Gastrocnemius medialis (tissue), 4 donors: Measurements from ENCODE around the gene SIK3. TPM values are rescaled to one million over a fixed set of nuclear protein-coding genes. Genes with fewer than 3 reads are reported as not detected.

Experiments used
- ATAC-seq, 2 donors: fragments of 150-250 bp; one replicate each; pipeline ENCODE4 v1.9.1; 2016
- DNase-seq, 2 donors: peaks; one replicate each; pipeline ENCODE4 v3.0.0-alpha.2; 2019
- H3K27ac ChIP-seq, 4 donors: fragments of 200-600 bp; sonication (generic); 1 replicate in 1 of 4; 2 replicates in 3 of 4; pipeline ENCODE4 v1.5.1; 2016 to 2018; ENCODE audit warnings: mild to moderate bottlenecking in 2 of 4, moderate library complexity in 1 of 4
- H3K27me3 ChIP-seq, 3 donors: fragments of 200-600 bp; sonication (generic) in 2 of 3; 1 replicate in 1 of 3; 2 replicates in 2 of 3; pipeline versions ENCODE4 v1.5.1 to v1.6.0; 2016 to 2019; ENCODE audit warnings: mild to moderate bottlenecking in 1 of 3, moderate library complexity in 1 of 3
- H3K36me3 ChIP-seq, 2 donors: fragments of 200-600 bp; sonication (generic) in 1 of 2; one replicate each; pipeline ENCODE4 v1.5.1; 2017 to 2018
- H3K4me1 ChIP-seq, 2 donors: fragments of 200-600 bp; sonication (generic) in 1 of 2; one replicate each; pipeline ENCODE4 v1.5.1; 2016 to 2017; ENCODE audit warnings: mild to moderate bottlenecking in 2 of 2
- H3K4me3 ChIP-seq, 4 donors: fragments of 200-600 bp; sonication (generic) in 3 of 4; 1 replicate in 1 of 4; 2 replicates in 3 of 4; pipeline ENCODE4 v1.5.1; 2016 to 2019; ENCODE audit warnings: mild to moderate bottlenecking in 2 of 4
- H3K9me3 ChIP-seq, 3 donors: fragments of 200-600 bp; sonication (generic) in 2 of 3; 1 replicate in 1 of 3; 2 replicates in 2 of 3; pipeline ENCODE4 v1.5.1; 2016 to 2019
- CTCF ChIP-seq, 5 experiments: fragments of 450-650 bp in 3 of 5; fragments of 200-600 bp in 2 of 5; sonication (generic) in 2 of 5; IDR thresholded peaks in 4 of 5; conservative IDR thresholded peaks in 1 of 5; 1 replicate in 4 of 5; 2 replicates in 1 of 5; pipeline ENCODE4 v1.5.1; 2016 to 2019; ENCODE audit warnings: antibody characterized with exemption in 5 of 5, mild to moderate bottlenecking in 3 of 5, moderate library complexity in 3 of 5
- POLR2A ChIP-seq, 2 donors: fragments of 450-650 bp; IDR thresholded peaks; one replicate each; pipeline ENCODE4 v1.6.1; 2017; ENCODE audit warnings: antibody characterized with exemption in 2 of 2, mild to moderate bottlenecking in 2 of 2, moderate library complexity in 2 of 2
- in situ Hi-C, 4 donors: fragments of 200-750 bp; cut with MboI; loops; one replicate each; pipeline versions ENCODE4 v1.15.0 to v1.8.0; 2017; ENCODE audit warnings: low sequenced_read_pairs in 4 of 4
- intact Hi-C: fragments of 100-400 bp; cut with DNase I; formaldehyde crosslinking; loops from one replicate; pipeline ENCODE4 v1.15.1; 2023; ENCODE audit warnings: low total_unique reads
- total RNA-seq, 4 donors: library from RNA; depleted of rRNA; stranded (reverse); fragments of >200 nt; gene quantifications; one replicate each; pipeline versions ENCODE4 v1.1.0 to v1.2.3, GENCODE V29; 2016

Gene SIK3
- total RNA-seq, 4 donors from 2014 or later, result 34.4 to 42.4 (median 37.2) TPM

GRCh38 chr11:116860303-116860702, 237.9 kb downstream of the SIK3 start:
- Histone ChIP-seq H3K9me3 (no peaks in the 10 kb centered on the region), H3K4me1 (peaks cover 9 to 13% of the 10 kb centered on the region in 2 donors), H3K4me3 (no peak overlapping the region), H3K36me3 (peaks cover 0 to 54% of the 10 kb centered on the region in 2 donors), H3K27me3 (no peaks in the 10 kb centered on the region), H3K27ac (no peak overlapping the region)
- in situ Hi-C loops (no loop called here), intact Hi-C loops (no loop called here)
- no peak for TF ChIP-seq POLR2A (IDR thresholded peaks at IDR 0.05)
- ATAC-seq (no peak), DNase-seq (no peak)

- Histone ChIP-seq H3K4me1 (peaks cover 0 to 2% of the 10 kb centered on the region in 2 donors), H3K27ac (no peak overlapping the region), H3K36me3 (peaks cover 0 to 52% of the 10 kb centered on the region in 2 donors), H3K4me3 (no peak overlapping the region), H3K27me3 (no peaks in the 10 kb centered on the region), H3K9me3 (no peaks in the 10 kb centered on the region)
- in situ Hi-C loops, result no loop called here
- no peak for TF ChIP-seq CTCF (IDR thresholded peaks at IDR 0.05 in 4 of 5, conservative IDR thresholded peaks at IDR 0.05 in 1 of 5)
- TF ChIP-seq POLR2A (IDR thresholded peaks at IDR 0.05), result no peak
- DNase-seq (no peak), ATAC-seq (no peak)
- intact Hi-C loops, result no loop called here
Measured at GRCh38 chr11:116859175-116859574, 239.1 kb downstream of the SIK3 start.

- intact Hi-C loops, result no loop called here
- TF ChIP-seq POLR2A (IDR thresholded peaks at IDR 0.05) (no peak), CTCF (IDR thresholded peaks at IDR 0.05 in 4 of 5, conservative IDR thresholded peaks at IDR 0.05 in 1 of 5) (no peak)
Measured at GRCh38 chr11:116857936-116858335, 240.3 kb downstream of the SIK3 start.

GRCh38 chr11:116857316-116857715, 240.9 kb downstream of the SIK3 start:
- in situ Hi-C loops (no loop called here), intact Hi-C loops (no loop called here)
- H3K4me3 ChIP-seq, result no peak overlapping the region
- no peak for ATAC-seq
- peaks cover 9 to 11% of the 10 kb centered on the region in 2 donors for H3K4me1 ChIP-seq
- no peaks in the 10 kb centered on the region for H3K9me3 ChIP-seq
- no peak overlapping the region for H3K27ac ChIP-seq
- DNase-seq, result no peak
- peaks cover 0 to 36% of the 10 kb centered on the region in 2 donors for H3K36me3 ChIP-seq
- no peaks in the 10 kb centered on the region for H3K27me3 ChIP-seq
- TF ChIP-seq CTCF (IDR thresholded peaks at IDR 0.05 in 4 of 5, conservative IDR thresholded peaks at IDR 0.05 in 1 of 5) (no peak), POLR2A (IDR thresholded peaks at IDR 0.05) (no peak)

More at GRCh38 chr11:116857936-116858335, 240.3 kb downstream of the SIK3 start:
- Histone ChIP-seq H3K27me3 (no peaks in the 10 kb centered on the region), H3K4me1 (peaks cover 3 to 5% of the 10 kb centered on the region in 2 donors), H3K9me3 (no peaks in the 10 kb centered on the region), H3K4me3 (no peak overlapping the region), H3K36me3 (peaks cover 0 to 41% of the 10 kb centered on the region in 2 donors), H3K27ac (no peak overlapping the region)
- ATAC-seq (no peak), DNase-seq (no peak)
- in situ Hi-C loops, result no loop called here

GRCh38 chr11:116856423-116856822, 241.8 kb downstream of the SIK3 start:
- ATAC-seq (no peak), DNase-seq (no peak)
- in situ Hi-C loops, result no loop called here
- no peak overlapping the region for H3K4me3 ChIP-seq
- no peaks in the 10 kb centered on the region for H3K9me3 ChIP-seq
- H3K27me3 ChIP-seq, result no peaks in the 10 kb centered on the region
- peaks cover 13 to 14% of the 10 kb centered on the region in 2 donors for H3K4me1 ChIP-seq
- intact Hi-C loops, result no loop called here
- H3K36me3 ChIP-seq, result peaks cover 0 to 31% of the 10 kb centered on the region in 2 donors
- TF ChIP-seq POLR2A (IDR thresholded peaks at IDR 0.05) (no peak), CTCF (IDR thresholded peaks at IDR 0.05 in 4 of 5, conservative IDR thresholded peaks at IDR 0.05 in 1 of 5) (no peak)
- no peak overlapping the region for H3K27ac ChIP-seq
